Muscle layer of colon (tissue), 2 donors: ENCODE measurements around the gene NNMT.

Experiments used
- H3K27ac ChIP-seq: one replicate; pipeline ENCODE4 v1.7.0; 2013; ENCODE audit warnings: low read depth, mild to moderate bottlenecking, low read length, moderate library complexity
- H3K27me3 ChIP-seq, 2 donors: one replicate each; pipeline ENCODE4 v1.7.0; 2013; ENCODE audit warnings: low read length in 2 of 2, mild to moderate bottlenecking in 2 of 2; ENCODE audit not compliant: insufficient read depth in 2 of 2, control insufficient read depth in 1 of 2
- H3K36me3 ChIP-seq: one replicate; pipeline ENCODE4 v1.7.0; 2013; ENCODE audit warnings: mild to moderate bottlenecking, low read length; ENCODE audit not compliant: insufficient read depth
- H3K4me1 ChIP-seq: one replicate; pipeline ENCODE4 v1.7.0; 2013; ENCODE audit warnings: mild to moderate bottlenecking, low read length; ENCODE audit not compliant: insufficient read depth
- H3K4me3 ChIP-seq, 2 donors: one replicate each; pipeline ENCODE4 v1.7.0; 2013; ENCODE audit warnings: low read length in 2 of 2, low read depth in 1 of 2, mild to moderate bottlenecking in 1 of 2, moderate library complexity in 1 of 2
- H3K9ac ChIP-seq: one replicate; pipeline ENCODE4 v1.7.0; 2013; ENCODE audit warnings: low read length
- H3K9me3 ChIP-seq: one replicate; pipeline ENCODE4 v1.7.0; 2013; ENCODE audit warnings: mild to moderate bottlenecking, low read length
- donor health status: abdominal sarcoma.
- donor health status: Adenocarcinoma of cecum.

The NNMT gene

GRCh38 chr11:114359342-114359741, 63.1 kb downstream of the NNMT start:
- no peaks in the 10 kb centered on the region for H3K4me1 ChIP-seq
- H3K36me3 ChIP-seq, result no peaks in the 10 kb centered on the region
- H3K27ac ChIP-seq, result no peak overlapping the region
- no peak overlapping the region for H3K9ac ChIP-seq
- H3K27me3 ChIP-seq, result no peaks in the 10 kb centered on the region
- H3K9me3 ChIP-seq, result no peaks in the 10 kb centered on the region
- H3K4me3 ChIP-seq, result no peak overlapping the region

- H3K36me3 ChIP-seq, result no peaks in the 10 kb centered on the region
- H3K9ac ChIP-seq, result no peak overlapping the region
Measured at GRCh38 chr11:114362326-114362725, 66.1 kb downstream of the NNMT start.

GRCh38 chr11:114362958-114363357, 66.8 kb downstream of the NNMT start:
- H3K27me3 ChIP-seq, result no peaks in the 10 kb centered on the region

More at GRCh38 chr11:114362326-114362725, 66.1 kb downstream of the NNMT start:
- H3K9me3 ChIP-seq, result no peaks in the 10 kb centered on the region
- H3K27ac ChIP-seq, result no peak overlapping the region
- H3K27me3 ChIP-seq, result no peaks in the 10 kb centered on the region
- H3K4me1 ChIP-seq, result no peaks in the 10 kb centered on the region
- H3K4me3 ChIP-seq, result no peak overlapping the region

More at GRCh38 chr11:114362958-114363357, 66.8 kb downstream of the NNMT start:
- Histone ChIP-seq H3K36me3 (no peaks in the 10 kb centered on the region), H3K4me1 (no peaks in the 10 kb centered on the region), H3K9me3 (no peaks in the 10 kb centered on the region), H3K27ac (no peak overlapping the region), H3K9ac (no peak overlapping the region), H3K4me3 (no peak overlapping the region)
